WTC11 (cell line): ENCODE measurements around the gene TM4SF18. TPM values are rescaled to one million over a fixed set of nuclear protein-coding genes. Genes with fewer than 3 reads are reported as not detected.

Experiments used
- ATAC-seq: fragments of 200-7000 bp; cut with Tn5 transposase; 2 replicates; pipeline ENCODE4 v1.10.0; 2021; ENCODE audit warnings: mild to moderate bottlenecking, moderate library complexity
- CTCF ChIA-PET: fragments of 300-600 bp; sonication (Branson Sonifier 250); formaldehyde crosslinking; loops from one replicate; lab custom pipeline; 2021; ENCODE audit warnings: antibody characterized with exemption; lab: Charles Lee
- POLR2A ChIA-PET: fragments of 350-600 bp; sonication (Branson Sonifier 250); formaldehyde crosslinking; loops from one replicate; lab custom pipeline; 2021; ENCODE audit warnings: antibody characterized with exemption; lab: Charles Lee
- DNase-seq: peaks from one replicate; pipeline ENCODE4 v3.0.0; 2021; ENCODE audit warnings: low spot score
- H3K27ac Mint-ChIP-seq: 2 replicates; pipeline ENCODE4 v1.8.0; 2021; ENCODE audit warnings: mixed read lengths
- H3K27me3 Mint-ChIP-seq: 2 replicates; pipeline ENCODE4 v1.8.0; 2021; ENCODE audit warnings: low read depth, mild to moderate bottlenecking, moderate library complexity, mixed read lengths
- H3K36me3 Mint-ChIP-seq: 2 replicates; pipeline ENCODE4 v1.8.0; 2021; ENCODE audit warnings: mixed read lengths
- H3K4me1 Mint-ChIP-seq: 2 replicates; pipeline ENCODE4 v1.8.0; 2022; ENCODE audit warnings: mixed read lengths
- H3K4me3 Mint-ChIP-seq: 2 replicates; pipeline ENCODE4 v1.8.0; 2021; ENCODE audit warnings: mild to moderate bottlenecking, moderate library complexity, mixed read lengths
- H3K9me3 Mint-ChIP-seq: 2 replicates; pipeline ENCODE4 v1.8.0; 2021; ENCODE audit warnings: mixed read lengths
- ARID4B ChIP-seq: sonication (generic); formaldehyde crosslinking; IDR thresholded peaks from 2 replicates; pipeline ENCODE4 v1.8.0; 2023; ENCODE audit warnings: missing genetic modification reagents, mild to moderate bottlenecking, borderline replicate concordance
- ATF2 ChIP-seq: sonication (generic); formaldehyde crosslinking; IDR thresholded peaks from 2 replicates; pipeline ENCODE4 v1.8.1; 2022; ENCODE audit warnings: low read depth, missing genetic modification reagents, borderline replicate concordance
- CBFB ChIP-seq: sonication (generic); formaldehyde crosslinking; IDR thresholded peaks from 2 replicates; pipeline ENCODE4 v1.8.1; 2022; ENCODE audit warnings: mild to moderate bottlenecking, low read depth, missing genetic modification reagents
- EMX1 ChIP-seq: fragments of 250-450 bp; sonication (Bioruptor Pico); IDR thresholded peaks from 2 replicates; pipeline ENCODE4 v1.8.0; 2021; ENCODE audit warnings: mild to moderate bottlenecking
- ERG ChIP-seq: fragments of 250-450 bp; sonication (Bioruptor Pico); IDR thresholded peaks from 2 replicates; pipeline ENCODE4 v1.8.0; 2021; ENCODE audit warnings: mild to moderate bottlenecking
- GABPB1 ChIP-seq: sonication (generic); formaldehyde crosslinking; IDR thresholded peaks from 2 replicates; pipeline ENCODE4 v1.8.1; 2023; ENCODE audit warnings: mild to moderate bottlenecking, missing genetic modification reagents
- KAT7 ChIP-seq: sonication (generic); formaldehyde crosslinking; IDR thresholded peaks from 2 replicates; pipeline ENCODE4 v1.8.1; 2023; ENCODE audit warnings: missing genetic modification reagents, mild to moderate bottlenecking, borderline replicate concordance
- MYBL2 ChIP-seq: sonication (generic); formaldehyde crosslinking; IDR thresholded peaks from 2 replicates; pipeline ENCODE4 v1.8.1; 2023; ENCODE audit warnings: mild to moderate bottlenecking, moderate library complexity, missing genetic modification reagents
- PRDM15 ChIP-seq: sonication (generic); formaldehyde crosslinking; IDR thresholded peaks from 2 replicates; pipeline ENCODE4 v1.8.0; 2022; ENCODE audit warnings: missing genetic modification reagents
- PRRX2 ChIP-seq: fragments of 250-450 bp; sonication (Bioruptor Pico); IDR thresholded peaks from 2 replicates; pipeline ENCODE4 v1.8.0; 2021; ENCODE audit warnings: mild to moderate bottlenecking
- RELA ChIP-seq: sonication (generic); formaldehyde crosslinking; IDR thresholded peaks from 2 replicates; pipeline ENCODE4 v1.8.1; 2022; ENCODE audit warnings: missing genetic modification reagents, mild to moderate bottlenecking, borderline replicate concordance
- SMAD4 ChIP-seq: sonication (generic); formaldehyde crosslinking; IDR thresholded peaks from 2 replicates; pipeline ENCODE4 v1.8.0; 2022; ENCODE audit warnings: mild to moderate bottlenecking, missing genetic modification reagents
- SOX15 ChIP-seq: fragments of 250-450 bp; sonication (Bioruptor Pico); IDR thresholded peaks from 2 replicates; pipeline ENCODE4 v1.9.0; 2021; ENCODE audit warnings: mild to moderate bottlenecking
- TEAD1 ChIP-seq: sonication (generic); formaldehyde crosslinking; IDR thresholded peaks from 2 replicates; pipeline ENCODE4 v1.8.0; 2022; ENCODE audit warnings: mild to moderate bottlenecking, missing genetic modification reagents
- USF1 ChIP-seq: sonication (generic); formaldehyde crosslinking; IDR thresholded peaks from 2 replicates; pipeline ENCODE4 v1.8.0; 2022; ENCODE audit warnings: mild to moderate bottlenecking, missing genetic modification reagents
- ZMAT4 ChIP-seq: fragments of 250-450 bp; sonication (Bioruptor Pico); IDR thresholded peaks from 2 replicates; pipeline ENCODE4 v1.9.0; 2021; ENCODE audit warnings: mild to moderate bottlenecking
- ZNF232 ChIP-seq: sonication (generic); formaldehyde crosslinking; IDR thresholded peaks from 2 replicates; pipeline ENCODE4 v1.8.0; 2022; ENCODE audit warnings: mild to moderate bottlenecking, missing genetic modification reagents
- ZNF263 ChIP-seq: sonication (generic); formaldehyde crosslinking; IDR thresholded peaks from 2 replicates; pipeline ENCODE4 v1.8.1; 2022; ENCODE audit warnings: low read depth, mild to moderate bottlenecking, moderate library complexity, missing genetic modification reagents
- total RNA-seq: library from RNA; stranded (reverse); gene quantifications from 3 replicates; pipeline ENCODE4 v1.2.3, GENCODE V29; 2021

The TM4SF18 gene
- total RNA-seq, 1 experiment from 2014 or later: 2.2 TPM

GRCh38 chr3:149364624-149365023 lies 31.2 kb upstream of the TM4SF18 start (continued):
- TF ChIP-seq ARID4B (no peak), ZNF263 (CRISPR knock-in tag) (no peak), USF1 (CRISPR knock-in tag) (no peak), PRDM15 (CRISPR knock-in tag) (no peak), PRRX2 (CRISPR knock-in tag) (no peak)

- Mint-ChIP-seq H3K27me3 (no peaks in the 10 kb centered on the region), H3K4me1 (peaks cover 16% of the 10 kb centered on the region), H3K9me3 (no peaks in the 10 kb centered on the region), H3K4me3 (no peak overlapping the region), H3K36me3 (no peaks in the 10 kb centered on the region), H3K27ac (no peak overlapping the region)
- DNase-seq (no peak), ATAC-seq (no peak)
- CTCF ChIA-PET: interaction anchor here (1.7 kb wide), 1 partner anchor 10 kb away, joined by 5 read pairs; no protein-coding TSS in a partner anchor
- POLR2A ChIA-PET: no interaction called here
- TF ChIP-seq ZMAT4 (CRISPR knock-in tag): no peak
- TF ChIP-seq CBFB (CRISPR knock-in tag): no peak
- no peak for TF ChIP-seq ARID4B
- TF ChIP-seq MYBL2: no peak
- no peak for TF ChIP-seq GABPB1 (CRISPR knock-in tag)
- no peak for TF ChIP-seq EMX1 (CRISPR knock-in tag)
- TF ChIP-seq KAT7 (CRISPR knock-in tag): no peak
- no peak for TF ChIP-seq ZNF232 (CRISPR knock-in tag)
- no peak for TF ChIP-seq ATF2 (CRISPR knock-in tag)
- TF ChIP-seq RELA (CRISPR knock-in tag): no peak
- no peak for TF ChIP-seq SMAD4 (CRISPR knock-in tag)
- TF ChIP-seq ERG (CRISPR knock-in tag): no peak
- no peak for TF ChIP-seq TEAD1 (CRISPR knock-in tag)
- TF ChIP-seq SOX15: no peak
Measured at GRCh38 chr3:149363053-149363452, 29.6 kb upstream of the TM4SF18 start.
